HL-60 (cell line): Measurements from ENCODE around the gene TAF4.
"Not testable (repeated sequence)": the region's sequence is repeated elsewhere in the genome, so short reads cannot be mapped to it uniquely, and the experiment has no call there.

Experiments
- DNase-seq, 2 experiments: peaks; one replicate each; pipeline ENCODE4 v3.0.0-alpha.2; 2010 to 2020; ENCODE audit warnings: low read depth in 1 of 2, low spot score in 1 of 2
- H3K27ac ChIP-seq: fragments of 250-450 bp; sonication (Bioruptor Pico); replicated peaks from 2 replicates; pipeline ENCODE4 v1.5.1; 2020; ENCODE audit warnings: mild to moderate bottlenecking, moderate library complexity
- H3K27me3 ChIP-seq: fragments of 250-450 bp; sonication (Bioruptor Pico); 2 replicates; pipeline ENCODE4 v1.5.1; 2021; ENCODE audit warnings: mild to moderate bottlenecking, moderate library complexity; ENCODE audit not compliant: insufficient read depth, poor library complexity, severe bottlenecking
- H3K4me3 ChIP-seq: replicated peaks from 2 replicates; pipeline ENCODE4 v1.5.1; 2011; ENCODE audit warnings: mild to moderate bottlenecking, control low read depth, low read length; ENCODE audit not compliant: insufficient read depth
- CTCF ChIP-seq: IDR thresholded peaks from one replicate; pipeline ENCODE4 v1.5.1; 2011; ENCODE audit warnings: low read length, control low read depth, inconsistent platforms; ENCODE audit not compliant: insufficient read depth
- GABPA ChIP-seq: IDR thresholded peaks from 2 replicates; pipeline ENCODE4 v1.6.1; 2012; ENCODE audit warnings: low read depth
- POLR2AphosphoS5 ChIP-seq: IDR thresholded peaks from 2 replicates; pipeline ENCODE4 v1.6.1; 2012; ENCODE audit warnings: low read depth
- SPI1 ChIP-seq: IDR thresholded peaks from 2 replicates; pipeline ENCODE4 v1.6.1; 2012; ENCODE audit warnings: low read depth, mild to moderate bottlenecking, borderline replicate concordance
- TF ChIP-seq, protein P1 (sequence below): IDR thresholded peaks from 2 replicates; pipeline ENCODE4 v1.6.1; 2012; ENCODE audit warnings: low read depth; ENCODE audit not compliant: insufficient replicate concordance

Gene TAF4

GRCh38 chr20:61974357-61974665, 91.4 kb downstream of the TAF4 start:
- H3K27ac ChIP-seq = no peak overlapping the region
- no peak for DNase-seq
- H3K27me3 ChIP-seq = no peaks in the 10 kb centered on the region
- no peak for TF ChIP-seq POLR2AphosphoS5
- no peak for TF ChIP-seq SPI1
- TF ChIP-seq GABPA = no peak
- TF ChIP-seq, protein P1, sequence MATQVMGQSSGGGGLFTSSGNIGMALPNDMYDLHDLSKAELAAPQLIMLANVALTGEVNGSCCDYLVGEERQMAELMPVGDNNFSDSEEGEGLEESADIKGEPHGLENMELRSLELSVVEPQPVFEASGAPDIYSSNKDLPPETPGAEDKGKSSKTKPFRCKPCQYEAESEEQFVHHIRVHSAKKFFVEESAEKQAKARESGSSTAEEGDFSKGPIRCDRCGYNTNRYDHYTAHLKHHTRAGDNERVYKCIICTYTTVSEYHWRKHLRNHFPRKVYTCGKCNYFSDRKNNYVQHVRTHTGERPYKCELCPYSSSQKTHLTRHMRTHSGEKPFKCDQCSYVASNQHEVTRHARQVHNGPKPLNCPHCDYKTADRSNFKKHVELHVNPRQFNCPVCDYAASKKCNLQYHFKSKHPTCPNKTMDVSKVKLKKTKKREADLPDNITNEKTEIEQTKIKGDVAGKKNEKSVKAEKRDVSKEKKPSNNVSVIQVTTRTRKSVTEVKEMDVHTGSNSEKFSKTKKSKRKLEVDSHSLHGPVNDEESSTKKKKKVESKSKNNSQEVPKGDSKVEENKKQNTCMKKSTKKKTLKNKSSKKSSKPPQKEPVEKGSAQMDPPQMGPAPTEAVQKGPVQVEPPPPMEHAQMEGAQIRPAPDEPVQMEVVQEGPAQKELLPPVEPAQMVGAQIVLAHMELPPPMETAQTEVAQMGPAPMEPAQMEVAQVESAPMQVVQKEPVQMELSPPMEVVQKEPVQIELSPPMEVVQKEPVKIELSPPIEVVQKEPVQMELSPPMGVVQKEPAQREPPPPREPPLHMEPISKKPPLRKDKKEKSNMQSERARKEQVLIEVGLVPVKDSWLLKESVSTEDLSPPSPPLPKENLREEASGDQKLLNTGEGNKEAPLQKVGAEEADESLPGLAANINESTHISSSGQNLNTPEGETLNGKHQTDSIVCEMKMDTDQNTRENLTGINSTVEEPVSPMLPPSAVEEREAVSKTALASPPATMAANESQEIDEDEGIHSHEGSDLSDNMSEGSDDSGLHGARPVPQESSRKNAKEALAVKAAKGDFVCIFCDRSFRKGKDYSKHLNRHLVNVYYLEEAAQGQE = no peak
- TF ChIP-seq CTCF = no peak
- H3K4me3 ChIP-seq = no peak overlapping the region

DNA sequence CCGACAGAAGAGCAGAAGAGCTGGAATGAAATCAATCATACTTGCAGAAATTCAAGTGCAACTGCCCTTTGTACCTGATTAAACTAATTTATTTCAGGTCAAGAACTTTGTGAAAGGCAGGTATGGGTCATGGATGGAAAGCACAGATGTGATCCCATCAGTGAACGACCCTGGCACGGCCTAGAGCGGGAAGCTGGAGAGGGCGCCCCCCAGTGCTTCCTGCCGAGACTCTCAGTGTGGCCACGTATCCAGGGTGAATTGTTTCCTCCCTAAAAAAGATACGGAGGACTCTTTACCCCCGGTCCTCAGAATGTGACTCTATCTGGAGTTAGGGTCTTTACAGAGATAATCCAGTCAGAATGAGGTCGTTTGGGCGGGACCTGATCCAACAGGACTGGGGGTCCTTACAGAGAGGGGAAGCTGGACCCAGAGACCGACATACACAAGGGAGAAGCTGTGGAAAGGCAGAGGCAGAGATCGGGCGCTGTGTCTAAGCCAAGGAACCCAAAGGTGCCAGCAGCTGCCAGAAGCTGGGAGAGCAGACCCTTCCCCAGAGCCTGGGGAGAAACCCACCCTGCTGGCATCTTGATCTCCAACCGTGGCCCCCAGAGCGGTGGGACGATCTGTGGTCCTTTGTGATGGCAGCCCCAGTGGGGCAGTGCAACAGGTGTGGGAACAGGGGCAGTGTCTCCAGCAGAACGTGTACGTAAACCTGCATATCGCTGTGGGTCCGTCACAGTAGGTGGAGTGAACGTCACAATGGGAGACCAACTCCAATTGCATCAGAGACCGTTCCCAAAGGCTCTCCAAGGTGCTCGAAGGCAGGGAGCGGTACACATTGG, 91.9 kb downstream of the TAF4 start:
- TF ChIP-seq POLR2AphosphoS5 (no peak), GABPA (no peak), CTCF (no peak), SPI1 (no peak)
- TF ChIP-seq, protein P1 = no peak
- H3K4me3 ChIP-seq = no peak overlapping the region
- no peak overlapping the region for H3K27ac ChIP-seq
- no peak for DNase-seq
- no peaks in the 10 kb centered on the region for H3K27me3 ChIP-seq

GRCh38 chr20:61972636-61973508, 92.8 kb downstream of the TAF4 start:
- H3K27ac ChIP-seq = no peak overlapping the region
- H3K4me3 ChIP-seq = no peak overlapping the region
- TF ChIP-seq, protein P1 = no peak
- TF ChIP-seq SPI1 (no peak), CTCF (no peak), POLR2AphosphoS5 (no peak), GABPA (no peak)
- DNase-seq = no peak
- no peaks in the 10 kb centered on the region for H3K27me3 ChIP-seq

DNA sequence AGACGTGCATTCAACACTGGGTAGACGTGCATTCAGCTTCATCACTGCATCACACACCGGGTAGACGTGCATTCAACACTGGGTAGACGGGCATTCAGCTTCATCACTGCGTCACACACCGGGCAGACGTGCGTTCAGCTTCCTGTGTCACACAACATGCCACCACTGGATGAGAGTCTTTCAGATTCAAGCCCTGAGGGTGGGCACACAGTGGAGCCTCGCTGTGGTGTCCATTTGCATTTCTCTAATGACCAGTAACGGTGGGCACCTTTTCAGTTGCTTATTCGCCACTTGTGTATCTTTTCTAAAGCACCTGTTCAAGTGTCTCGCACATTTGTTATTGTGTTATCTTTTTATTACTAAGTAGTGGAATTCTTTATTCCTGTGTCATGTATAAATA, 94.1 kb downstream of the TAF4 start:
- DNase-seq, H3K4me3 ChIP-seq, H3K27ac ChIP-seq, H3K27me3 ChIP-seq: not testable (repeated sequence)
